GM10248 (cell line): Measurements from ENCODE around the gene ULBP1.
"Not testable (repeated sequence)": the region's sequence is repeated elsewhere in the genome, so short reads cannot be mapped to it uniquely, and the experiment has no call there.

Experiments used
- CTCF ChIA-PET: fragments of 300-600 bp; sonication (Branson Sonifier 250); formaldehyde crosslinking; extraction: SDS; loops from one replicate; lab custom pipeline; 2021; ENCODE audit warnings: antibody characterized with exemption; lab: Yijun Ruan, JAX
- POLR2A ChIA-PET: fragments of 350-650 bp; sonication (Branson Sonifier 250); formaldehyde crosslinking; extraction: SDS; loops from one replicate; lab custom pipeline; 2020; ENCODE audit warnings: antibody characterized with exemption; lab: Yijun Ruan, JAX
- DNase-seq: peaks from one replicate; pipeline ENCODE4 v3.0.0; 2012; ENCODE audit errors: extremely low spot score
- TF ChIP-seq, protein P1 (sequence below): IDR thresholded peaks from 2 replicates; pipeline ENCODE4 v1.5.1; 2012; ENCODE audit warnings: mild to moderate bottlenecking, low read depth; ENCODE audit errors: extremely low read depth, missing control alignments, control extremely low read depth

The ULBP1 gene

DNA sequence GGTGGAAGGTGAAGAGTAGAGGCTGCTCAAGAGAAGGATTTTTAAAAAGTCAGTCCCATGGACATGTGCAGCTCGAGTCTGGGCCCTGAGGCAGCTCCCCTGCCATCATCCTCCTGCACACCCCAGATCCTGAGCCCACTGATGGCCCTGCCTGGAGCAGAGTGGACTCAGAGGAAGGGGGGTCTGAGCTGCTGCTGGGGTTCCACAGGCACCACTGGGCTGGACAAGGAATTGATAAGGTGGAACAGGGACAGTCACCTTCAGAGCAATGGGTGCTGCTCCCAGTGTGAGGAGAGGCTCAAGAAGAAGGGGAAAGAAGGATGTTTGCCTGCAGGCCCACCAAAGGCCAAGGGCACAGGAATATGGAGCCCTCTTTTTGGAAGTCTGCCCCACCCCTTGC, 15.7 kb upstream of the ULBP1 start:
- ChIA-PET POLR2A (no interaction called here), CTCF (interaction anchor here (0.7 to 1.8 kb wide), 3 partner anchors 11 to 69 kb away, joined by 3 to 5 read pairs (median 4); no protein-coding TSS in a partner anchor)
- DNase-seq = no peak
- TF ChIP-seq, protein P1, sequence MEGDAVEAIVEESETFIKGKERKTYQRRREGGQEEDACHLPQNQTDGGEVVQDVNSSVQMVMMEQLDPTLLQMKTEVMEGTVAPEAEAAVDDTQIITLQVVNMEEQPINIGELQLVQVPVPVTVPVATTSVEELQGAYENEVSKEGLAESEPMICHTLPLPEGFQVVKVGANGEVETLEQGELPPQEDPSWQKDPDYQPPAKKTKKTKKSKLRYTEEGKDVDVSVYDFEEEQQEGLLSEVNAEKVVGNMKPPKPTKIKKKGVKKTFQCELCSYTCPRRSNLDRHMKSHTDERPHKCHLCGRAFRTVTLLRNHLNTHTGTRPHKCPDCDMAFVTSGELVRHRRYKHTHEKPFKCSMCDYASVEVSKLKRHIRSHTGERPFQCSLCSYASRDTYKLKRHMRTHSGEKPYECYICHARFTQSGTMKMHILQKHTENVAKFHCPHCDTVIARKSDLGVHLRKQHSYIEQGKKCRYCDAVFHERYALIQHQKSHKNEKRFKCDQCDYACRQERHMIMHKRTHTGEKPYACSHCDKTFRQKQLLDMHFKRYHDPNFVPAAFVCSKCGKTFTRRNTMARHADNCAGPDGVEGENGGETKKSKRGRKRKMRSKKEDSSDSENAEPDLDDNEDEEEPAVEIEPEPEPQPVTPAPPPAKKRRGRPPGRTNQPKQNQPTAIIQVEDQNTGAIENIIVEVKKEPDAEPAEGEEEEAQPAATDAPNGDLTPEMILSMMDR = no peak

DNA sequence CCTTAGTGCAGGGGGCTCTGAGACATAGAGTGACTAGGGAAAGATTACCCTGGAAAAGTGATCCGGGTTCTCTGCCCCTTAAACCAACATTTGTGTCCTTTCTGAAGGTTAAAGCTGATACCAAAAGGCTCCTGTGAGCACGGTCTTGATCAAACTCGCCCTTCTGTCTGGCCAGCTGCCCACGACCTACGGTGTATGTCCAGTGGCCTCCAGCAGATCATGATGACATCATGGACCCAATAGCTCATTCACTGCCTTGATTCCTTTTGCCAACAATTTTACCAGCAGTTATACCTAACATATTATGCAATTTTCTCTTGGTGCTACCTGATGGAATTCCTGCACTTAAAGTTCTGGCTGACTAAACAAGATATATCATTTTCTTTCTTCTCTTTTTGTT, 15.1 kb upstream of the ULBP1 start:
- ChIA-PET POLR2A (no interaction called here), CTCF (interaction anchor here (0.7 to 1.8 kb wide), 3 partner anchors 11 to 68 kb away, joined by 3 to 4 read pairs (median 3); no protein-coding TSS in a partner anchor)
- TF ChIP-seq, protein P1 = no peak
- no peak for DNase-seq

DNA sequence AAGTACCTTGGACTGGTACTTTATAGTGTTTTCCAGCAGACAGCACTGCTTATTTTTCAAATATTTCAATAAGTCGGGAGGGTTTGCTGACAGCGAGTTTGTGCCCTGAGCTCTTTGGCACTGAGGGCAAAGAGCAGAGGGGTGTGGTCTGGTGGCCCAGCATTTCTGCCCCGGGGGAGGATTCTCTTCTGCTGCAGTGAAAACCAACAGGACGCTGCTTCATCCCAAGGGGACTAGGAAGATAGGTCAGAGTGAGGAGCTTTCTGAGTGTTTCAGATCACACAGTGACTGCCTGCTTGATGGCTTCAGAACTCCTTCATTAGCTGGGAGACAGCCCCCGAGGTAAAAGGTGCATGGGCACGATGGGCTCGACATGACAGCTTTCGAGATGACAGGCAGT, 13.3 kb upstream of the ULBP1 start:
- ChIA-PET POLR2A (no interaction called here), CTCF (no interaction called here)
- TF ChIP-seq, protein P1 = no peak
- DNase-seq = no peak

DNA sequence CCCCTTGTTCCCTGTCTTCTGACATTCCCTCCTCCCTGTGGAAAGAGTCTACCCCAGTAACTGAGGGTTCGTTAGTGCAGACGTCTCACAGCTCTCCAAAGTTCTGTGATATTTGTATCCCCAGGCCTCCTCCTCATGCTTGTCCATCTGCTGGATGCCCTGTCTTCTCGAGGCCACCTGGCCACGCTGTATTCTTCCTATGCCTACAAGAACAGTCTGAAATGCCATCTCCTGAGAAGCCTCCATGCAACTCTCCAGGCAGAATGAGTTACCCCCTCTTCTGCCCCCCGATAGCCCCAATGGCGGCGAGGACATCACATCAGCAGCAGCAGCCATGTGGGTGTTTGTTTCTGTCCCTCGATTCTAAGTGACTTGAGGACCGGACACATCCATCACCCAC, 12.6 kb upstream of the ULBP1 start:
- POLR2A ChIA-PET = no interaction called here
- DNase-seq = no peak
- CTCF ChIA-PET = no interaction called here
- TF ChIP-seq, protein P1 = no peak

DNA sequence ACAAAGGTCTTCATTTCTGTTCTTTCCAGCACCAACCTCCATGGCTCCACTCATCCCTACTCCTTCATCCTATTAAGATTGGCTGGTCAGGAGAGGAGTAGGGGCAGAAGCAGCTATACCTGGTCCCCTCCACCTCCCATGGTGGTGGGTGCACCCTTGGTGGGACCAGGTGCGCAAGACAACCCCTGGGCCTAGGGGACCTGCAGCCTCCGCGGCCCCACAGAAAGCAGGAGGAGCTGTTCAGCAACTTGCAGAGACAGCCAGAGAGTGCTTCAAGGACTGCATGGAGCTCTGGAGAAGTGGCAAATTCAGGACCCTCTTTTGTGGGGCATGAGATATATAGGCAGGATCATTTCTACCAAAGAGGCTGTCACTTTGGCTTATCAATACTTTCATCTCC, 12.1 kb upstream of the ULBP1 start:
- TF ChIP-seq, protein P1 = no peak
- ChIA-PET CTCF (interaction anchor here (1.4 kb wide), 1 partner anchor 65 kb away, joined by 4 read pairs; no protein-coding TSS in a partner anchor), POLR2A (no interaction called here)
- no peak for DNase-seq

DNA sequence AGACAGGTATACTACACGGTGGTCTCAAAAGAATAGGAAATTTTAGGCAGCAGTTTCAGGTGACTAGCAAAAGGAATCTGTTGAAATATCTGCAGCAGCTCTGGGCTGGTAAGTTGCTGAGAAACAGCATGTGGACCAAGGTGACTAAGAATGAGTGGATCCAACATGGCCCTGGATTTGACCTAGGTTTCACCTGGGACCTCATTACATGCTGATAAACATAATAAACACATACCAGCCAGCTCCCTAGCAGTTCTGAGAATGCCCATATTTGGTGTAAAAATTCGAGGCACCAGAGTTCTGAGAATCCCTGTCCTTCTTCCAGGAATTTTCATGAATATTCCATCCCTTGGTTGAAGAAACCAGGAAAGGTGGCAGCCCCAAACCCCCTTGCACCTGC, 10.4 kb upstream of the ULBP1 start:
- DNase-seq, CTCF ChIA-PET, POLR2A ChIA-PET: not testable (repeated sequence)

DNA sequence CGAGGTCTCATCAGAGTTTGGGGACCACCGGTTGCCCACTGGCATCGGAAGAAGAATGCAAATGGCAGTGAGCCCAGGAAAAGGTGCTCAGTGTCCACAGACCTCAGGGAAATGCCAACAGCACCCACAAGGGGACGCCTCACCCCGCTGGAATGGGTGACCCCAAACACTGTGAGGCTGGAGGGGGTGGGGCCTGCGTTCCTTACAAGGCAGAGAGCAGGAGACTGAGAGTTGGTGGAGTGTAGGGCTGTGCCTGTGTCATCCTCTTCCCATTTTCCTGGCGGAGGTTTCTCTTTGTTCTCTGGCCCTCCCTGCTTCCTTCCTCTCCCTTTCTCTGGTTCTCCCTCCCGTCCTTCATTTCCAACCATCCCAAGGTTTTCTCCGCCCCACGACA, 9.8 kb upstream of the ULBP1 start:
- POLR2A ChIA-PET, DNase-seq, CTCF ChIA-PET: not testable (repeated sequence)

DNA sequence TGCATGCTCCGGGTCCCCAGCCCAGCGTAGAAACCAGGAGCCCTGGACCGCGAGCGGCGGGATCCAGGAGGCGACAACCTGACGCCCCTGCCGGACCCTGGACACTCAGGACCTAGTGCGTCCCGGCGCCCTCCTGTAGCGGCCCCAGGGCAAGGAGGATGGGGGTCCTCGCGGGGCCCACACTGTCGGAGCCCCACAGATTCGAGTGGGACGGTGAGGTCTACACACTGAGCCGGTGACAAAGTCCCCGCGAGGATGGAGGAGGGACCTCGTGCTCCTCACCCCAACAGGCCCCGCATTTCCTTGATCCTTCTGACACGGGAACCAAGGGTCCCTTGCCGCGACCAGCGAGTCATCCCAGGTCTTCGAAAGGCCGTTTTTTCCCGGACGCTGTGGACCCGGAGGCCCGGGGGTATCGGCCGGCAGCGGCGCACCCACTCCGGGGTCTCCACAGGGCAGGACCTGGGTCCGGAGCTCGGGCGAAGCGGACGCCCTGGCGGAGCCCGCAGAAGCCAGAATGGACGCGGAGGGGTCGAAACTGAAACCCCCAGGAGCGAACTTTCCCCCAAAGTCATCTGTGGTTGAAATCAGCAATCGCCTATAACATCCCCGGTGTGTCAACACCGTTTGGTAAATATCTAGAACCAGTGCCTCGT, 9.3 kb upstream of the ULBP1 start:
- DNase-seq, CTCF ChIA-PET, POLR2A ChIA-PET: not testable (repeated sequence)

DNA sequence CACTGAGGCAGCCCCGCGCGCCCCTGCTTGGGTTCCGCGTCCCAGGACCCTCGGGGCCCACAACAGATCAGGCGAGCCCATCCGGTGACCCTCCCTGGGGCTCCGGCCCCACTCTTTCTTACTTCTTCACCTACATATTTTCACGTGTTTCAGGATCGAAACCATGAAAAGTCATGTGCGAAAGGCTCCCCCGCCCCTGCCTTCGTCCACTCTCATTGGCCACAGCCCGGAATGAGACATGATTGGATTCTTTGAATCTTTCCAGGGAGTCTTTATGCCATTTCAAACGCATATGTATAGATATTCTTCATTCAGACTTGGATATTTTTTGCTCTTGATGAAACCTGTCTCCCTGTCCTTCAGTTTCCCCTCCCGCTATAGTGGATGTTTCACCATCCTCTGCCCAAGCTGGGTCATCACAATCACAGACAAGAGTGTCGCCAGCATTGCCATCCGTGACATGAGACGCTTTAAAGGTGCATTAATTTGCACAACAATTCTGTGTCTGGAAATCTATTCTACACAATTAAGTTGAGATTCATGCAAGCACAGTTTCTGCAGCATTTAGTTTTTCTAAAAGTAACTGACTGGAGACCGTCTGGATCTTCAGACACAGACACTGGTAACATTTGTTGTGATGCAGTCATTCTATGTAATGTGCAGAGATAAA, 8.6 kb upstream of the ULBP1 start:
- POLR2A ChIA-PET, DNase-seq, CTCF ChIA-PET: not testable (repeated sequence)

DNA sequence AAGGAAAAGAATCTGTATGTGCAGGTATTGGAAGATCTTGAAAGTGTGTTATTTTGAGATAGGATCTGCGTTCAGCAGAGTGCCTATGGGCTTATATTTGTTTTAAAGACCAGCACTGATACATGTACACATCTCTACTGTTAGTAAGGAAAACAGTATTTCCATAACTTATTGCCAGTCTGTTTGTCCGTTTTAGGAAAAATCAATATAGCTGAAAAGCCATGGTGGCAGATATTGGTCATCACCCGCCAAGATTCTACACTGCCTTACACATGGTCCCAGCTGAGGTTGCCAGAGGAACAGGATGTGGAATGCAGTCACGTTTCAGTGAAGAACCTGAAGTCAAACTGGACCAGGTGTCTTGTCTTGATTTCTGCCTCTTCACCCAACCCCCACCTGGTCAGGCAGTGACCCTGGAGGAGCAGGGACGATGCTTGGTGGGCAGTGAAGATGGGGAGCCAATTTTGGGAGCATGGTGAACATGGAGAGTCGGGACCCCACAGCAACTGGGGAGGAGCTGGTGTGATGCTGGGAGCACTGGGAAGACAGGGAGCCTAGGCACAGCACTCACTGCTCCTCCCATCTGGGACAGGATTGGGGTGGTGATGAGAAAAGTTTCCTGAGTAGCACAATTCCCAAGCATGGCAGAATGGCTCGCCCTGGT, 8.0 kb upstream of the ULBP1 start:
- CTCF ChIA-PET, POLR2A ChIA-PET, DNase-seq: not testable (repeated sequence)

DNA sequence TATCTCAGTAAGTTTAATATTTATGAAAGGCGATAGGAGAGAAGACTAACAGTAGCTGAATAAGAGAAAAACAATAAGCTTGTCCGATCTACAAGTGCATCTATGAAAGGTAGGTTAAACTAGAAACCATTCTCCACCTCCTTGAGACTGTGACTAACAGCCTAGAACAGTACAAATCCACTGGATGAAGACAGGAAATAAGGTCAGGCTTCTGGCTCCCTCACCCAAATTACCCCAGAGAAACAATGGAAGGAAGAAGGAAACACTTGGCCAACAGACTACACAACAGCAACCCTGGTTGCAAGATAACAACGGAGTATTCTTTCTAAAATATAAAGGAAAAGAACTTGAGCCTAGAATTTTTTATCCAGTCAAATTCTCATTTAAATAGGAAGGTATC, 5.6 kb upstream of the ULBP1 start:
- POLR2A ChIA-PET, DNase-seq: not testable (repeated sequence)
- CTCF ChIA-PET = interaction anchor here (1.6 kb wide), 1 partner anchor 857 kb away, joined by 3 read pairs; no protein-coding TSS in a partner anchor
